Gastrocnemius medialis (tissue), 4 donors: Measurements from ENCODE around the gene PAXX. TPM values are rescaled to one million over a fixed set of nuclear protein-coding genes. Genes with fewer than 3 reads are reported as not detected.
A peak's percentile ranks its signal among the peaks of the same experiment; 100 is the strongest.

ENCODE experiments used
- ATAC-seq, 2 donors: fragments of 150-250 bp; one replicate each; pipeline ENCODE4 v1.9.1; 2016
- DNase-seq, 2 donors: peaks; one replicate each; pipeline ENCODE4 v3.0.0-alpha.2; 2019
- H3K27ac ChIP-seq, 4 donors: fragments of 200-600 bp; sonication (generic); 1 replicate in 1 of 4; 2 replicates in 3 of 4; pipeline ENCODE4 v1.5.1; 2016 to 2018; ENCODE audit warnings: mild to moderate bottlenecking in 2 of 4, moderate library complexity in 1 of 4
- H3K27me3 ChIP-seq, 3 donors: fragments of 200-600 bp; sonication (generic) in 2 of 3; 1 replicate in 1 of 3; 2 replicates in 2 of 3; pipeline versions ENCODE4 v1.5.1 to v1.6.0; 2016 to 2019; ENCODE audit warnings: mild to moderate bottlenecking in 1 of 3, moderate library complexity in 1 of 3
- H3K36me3 ChIP-seq, 2 donors: fragments of 200-600 bp; sonication (generic) in 1 of 2; one replicate each; pipeline ENCODE4 v1.5.1; 2017 to 2018
- H3K4me1 ChIP-seq, 2 donors: fragments of 200-600 bp; sonication (generic) in 1 of 2; one replicate each; pipeline ENCODE4 v1.5.1; 2016 to 2017; ENCODE audit warnings: mild to moderate bottlenecking in 2 of 2
- H3K4me3 ChIP-seq, 4 donors: fragments of 200-600 bp; sonication (generic) in 3 of 4; 1 replicate in 1 of 4; 2 replicates in 3 of 4; pipeline ENCODE4 v1.5.1; 2016 to 2019; ENCODE audit warnings: mild to moderate bottlenecking in 2 of 4
- H3K9me3 ChIP-seq, 3 donors: fragments of 200-600 bp; sonication (generic) in 2 of 3; 1 replicate in 1 of 3; 2 replicates in 2 of 3; pipeline ENCODE4 v1.5.1; 2016 to 2019
- POLR2A ChIP-seq, 2 donors: fragments of 450-650 bp; IDR thresholded peaks; one replicate each; pipeline ENCODE4 v1.6.1; 2017; ENCODE audit warnings: antibody characterized with exemption in 2 of 2, mild to moderate bottlenecking in 2 of 2, moderate library complexity in 2 of 2
- in situ Hi-C, 4 donors: fragments of 200-750 bp; cut with MboI; loops; one replicate each; pipeline versions ENCODE4 v1.15.0 to v1.8.0; 2017; ENCODE audit warnings: low sequenced_read_pairs in 4 of 4
- intact Hi-C: fragments of 100-400 bp; cut with DNase I; formaldehyde crosslinking; loops from one replicate; pipeline ENCODE4 v1.15.1; 2023; ENCODE audit warnings: low total_unique reads
- total RNA-seq, 4 donors: library from RNA; depleted of rRNA; stranded (reverse); fragments of >200 nt; gene quantifications; one replicate each; pipeline versions ENCODE4 v1.1.0 to v1.2.3, GENCODE V29; 2016
- TF ChIP-seq, protein P1 (sequence below), 5 experiments: fragments of 450-650 bp in 3 of 5; fragments of 200-600 bp in 2 of 5; sonication (generic) in 2 of 5; IDR thresholded peaks in 4 of 5; conservative IDR thresholded peaks in 1 of 5; 1 replicate in 4 of 5; 2 replicates in 1 of 5; pipeline ENCODE4 v1.5.1; 2016 to 2019; ENCODE audit warnings: antibody characterized with exemption in 5 of 5, mild to moderate bottlenecking in 3 of 5, moderate library complexity in 3 of 5

Gene PAXX
- total RNA-seq, 4 donors from 2014 or later: 10.8 to 15.6 (median 14.6) TPM

DNA sequence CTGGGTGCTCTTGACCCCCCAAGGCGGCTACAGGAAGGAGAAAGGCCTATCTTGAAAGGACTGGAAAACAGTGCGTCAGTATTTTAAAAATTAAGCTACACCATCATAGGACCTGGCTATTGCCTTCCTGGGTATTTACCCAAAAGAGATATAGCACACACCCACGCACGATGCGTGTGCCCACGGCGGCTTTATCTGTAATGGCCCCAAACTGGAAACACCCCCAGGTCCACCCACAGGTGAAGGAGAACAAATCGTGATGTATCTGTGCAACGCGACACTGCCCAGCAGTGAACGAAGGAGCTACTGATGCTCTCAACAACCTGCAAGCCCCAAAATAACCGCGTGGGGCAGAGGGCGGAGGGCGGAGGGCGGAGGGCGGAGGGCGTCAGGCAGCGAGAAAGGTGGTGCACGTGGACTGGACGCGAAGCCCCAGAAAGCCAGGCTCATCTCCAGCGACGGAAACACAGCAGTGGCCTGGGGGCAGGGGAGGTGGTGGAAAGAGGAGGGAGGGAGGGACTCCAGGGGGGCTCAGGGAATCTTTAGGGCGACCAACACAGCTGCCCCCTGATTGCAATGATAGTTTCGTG, 27.3 kb upstream of the PAXX start:
- H3K36me3 ChIP-seq: no peaks in the 10 kb centered on the region
- H3K27me3 ChIP-seq: peaks cover 0 to 6% (median 0%) of the 10 kb centered on the region in 3 donors
- intact Hi-C loops (no loop called here), in situ Hi-C loops (no loop called here)
- H3K4me1 ChIP-seq: no peaks in the 10 kb centered on the region
- no peak for ATAC-seq
- H3K9me3 ChIP-seq: no peaks in the 10 kb centered on the region
- H3K4me3 ChIP-seq: no peak overlapping the region
- TF ChIP-seq, protein P1, sequence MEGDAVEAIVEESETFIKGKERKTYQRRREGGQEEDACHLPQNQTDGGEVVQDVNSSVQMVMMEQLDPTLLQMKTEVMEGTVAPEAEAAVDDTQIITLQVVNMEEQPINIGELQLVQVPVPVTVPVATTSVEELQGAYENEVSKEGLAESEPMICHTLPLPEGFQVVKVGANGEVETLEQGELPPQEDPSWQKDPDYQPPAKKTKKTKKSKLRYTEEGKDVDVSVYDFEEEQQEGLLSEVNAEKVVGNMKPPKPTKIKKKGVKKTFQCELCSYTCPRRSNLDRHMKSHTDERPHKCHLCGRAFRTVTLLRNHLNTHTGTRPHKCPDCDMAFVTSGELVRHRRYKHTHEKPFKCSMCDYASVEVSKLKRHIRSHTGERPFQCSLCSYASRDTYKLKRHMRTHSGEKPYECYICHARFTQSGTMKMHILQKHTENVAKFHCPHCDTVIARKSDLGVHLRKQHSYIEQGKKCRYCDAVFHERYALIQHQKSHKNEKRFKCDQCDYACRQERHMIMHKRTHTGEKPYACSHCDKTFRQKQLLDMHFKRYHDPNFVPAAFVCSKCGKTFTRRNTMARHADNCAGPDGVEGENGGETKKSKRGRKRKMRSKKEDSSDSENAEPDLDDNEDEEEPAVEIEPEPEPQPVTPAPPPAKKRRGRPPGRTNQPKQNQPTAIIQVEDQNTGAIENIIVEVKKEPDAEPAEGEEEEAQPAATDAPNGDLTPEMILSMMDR (IDR thresholded peaks at IDR 0.05 in 4 of 5, conservative IDR thresholded peaks at IDR 0.05 in 1 of 5): no peak
- no peak for TF ChIP-seq POLR2A (IDR thresholded peaks at IDR 0.05)
- no peak for DNase-seq
- H3K27ac ChIP-seq: no peak overlapping the region

DNA sequence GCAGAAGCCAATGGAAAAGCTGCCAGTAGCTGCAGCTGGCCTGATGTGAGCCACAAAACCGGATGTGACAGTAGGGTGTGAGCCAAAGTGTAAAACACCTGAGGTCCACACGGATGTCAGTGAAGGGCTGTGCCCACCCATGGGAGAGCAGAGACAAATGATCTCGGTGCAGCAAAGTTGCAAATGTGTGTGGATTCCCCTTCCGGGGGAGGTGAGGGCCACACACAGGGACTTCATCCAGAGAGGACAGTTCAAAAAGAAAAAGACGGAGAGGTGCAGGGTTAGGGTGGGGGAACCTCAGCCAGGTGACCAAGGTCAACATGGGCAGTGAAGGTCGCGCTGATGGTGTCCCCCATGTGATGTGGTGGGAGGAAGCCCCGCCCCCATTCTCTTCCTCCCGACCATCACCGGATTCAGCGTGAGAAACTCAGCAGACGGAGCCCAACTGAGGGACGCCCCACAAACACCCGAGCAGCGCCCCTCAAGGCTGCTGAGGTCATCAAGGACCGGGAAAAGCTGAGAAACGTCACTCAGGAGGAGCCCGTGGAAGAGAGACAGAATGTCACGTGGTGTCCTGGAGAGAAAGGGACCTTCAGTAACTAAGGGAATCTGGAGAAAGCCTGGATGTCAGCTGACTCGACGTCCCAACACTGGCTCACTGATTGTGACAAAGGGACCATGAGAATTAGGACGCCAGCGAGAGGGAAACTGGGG, 26.3 kb upstream of the PAXX start:
- ATAC-seq (peak in 1 of 2 donors; percentile 48), DNase-seq (no peak)
- no peak overlapping the region for H3K4me3 ChIP-seq
- no peak for TF ChIP-seq POLR2A (IDR thresholded peaks at IDR 0.05)
- TF ChIP-seq, protein P1 (IDR thresholded peaks at IDR 0.05 in 4 of 5, conservative IDR thresholded peaks at IDR 0.05 in 1 of 5): no peak
- H3K9me3 ChIP-seq: no peaks in the 10 kb centered on the region
- H3K36me3 ChIP-seq: no peaks in the 10 kb centered on the region
- in situ Hi-C loops (no loop called here), intact Hi-C loops (no loop called here)
- peaks cover 0 to 6% (median 0%) of the 10 kb centered on the region in 3 donors for H3K27me3 ChIP-seq
- H3K27ac ChIP-seq: no peak overlapping the region
- H3K4me1 ChIP-seq: no peaks in the 10 kb centered on the region

DNA sequence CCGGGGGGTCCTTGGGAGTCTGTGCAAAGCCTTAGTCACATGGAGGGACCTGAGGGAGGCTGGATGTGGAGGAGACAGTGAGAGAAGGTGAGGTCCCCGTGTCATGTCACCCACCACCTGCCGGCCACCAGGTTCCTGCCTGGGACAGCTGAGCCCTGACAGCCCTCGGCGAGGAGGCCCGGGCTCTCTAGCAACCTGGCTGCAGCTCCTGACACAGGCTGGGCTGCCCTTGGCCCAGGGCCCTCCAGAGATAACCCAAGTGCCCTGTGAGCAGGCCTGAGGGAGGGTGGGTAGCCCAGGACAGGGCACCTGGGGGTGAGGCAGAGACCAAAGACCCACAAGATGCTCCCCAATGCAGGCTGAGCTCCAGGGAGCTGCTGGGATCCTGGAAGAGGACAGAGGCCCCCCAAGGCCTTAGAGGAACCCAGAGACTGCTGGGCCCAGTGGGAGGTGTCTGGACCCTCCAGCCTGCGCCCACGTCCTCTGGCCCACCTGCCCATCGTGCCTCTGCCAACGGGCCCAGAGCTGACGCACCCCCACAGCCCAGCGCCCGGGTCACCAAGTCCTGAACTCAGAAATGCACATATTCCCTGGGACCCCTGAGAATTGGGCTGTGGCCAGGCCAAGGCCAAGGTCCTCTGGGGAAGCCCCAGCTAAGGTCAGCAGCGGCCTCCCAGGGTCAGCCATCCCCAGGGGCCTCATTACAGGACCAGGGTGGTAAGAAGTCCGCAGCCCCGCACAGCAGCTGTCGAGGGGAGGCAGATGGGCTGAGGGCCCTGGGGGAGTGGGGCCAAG, 23.7 kb upstream of the PAXX start:
- ATAC-seq (no peak), DNase-seq (no peak)
- in situ Hi-C loops (no loop called here), intact Hi-C loops (no loop called here)
- no peak for TF ChIP-seq POLR2A (IDR thresholded peaks at IDR 0.05)
- TF ChIP-seq, protein P1 (IDR thresholded peaks at IDR 0.05 in 4 of 5, conservative IDR thresholded peaks at IDR 0.05 in 1 of 5): no peak
- peaks cover 0 to 6% (median 0%) of the 10 kb centered on the region in 3 donors for H3K27me3 ChIP-seq
- H3K4me1 ChIP-seq: no peaks in the 10 kb centered on the region
- no peaks in the 10 kb centered on the region for H3K9me3 ChIP-seq
- no peak overlapping the region for H3K4me3 ChIP-seq
- no peaks in the 10 kb centered on the region for H3K36me3 ChIP-seq
- no peak overlapping the region for H3K27ac ChIP-seq

DNA sequence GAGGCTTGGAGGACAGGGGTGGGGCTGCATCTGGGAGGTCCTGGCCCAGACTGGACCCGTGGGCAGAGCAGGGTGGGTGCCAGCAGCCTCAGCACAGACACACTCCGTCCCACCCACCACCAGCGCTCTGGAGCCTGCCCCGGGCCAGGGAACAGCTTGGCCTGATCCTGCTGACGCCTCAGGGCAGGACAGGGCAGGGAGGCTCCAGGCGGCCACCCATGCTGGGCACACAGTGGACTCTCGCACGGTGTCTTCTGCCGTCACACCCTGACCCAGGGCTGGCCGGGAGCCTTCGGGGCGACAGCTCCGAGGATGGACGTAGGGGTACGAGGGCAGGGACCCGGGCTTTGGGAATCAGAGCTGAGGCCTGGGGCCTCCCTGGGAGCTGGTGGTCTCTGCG, 23.1 kb upstream of the PAXX start:
- in situ Hi-C loops: no loop called here
- Histone ChIP-seq H3K36me3 (no peaks in the 10 kb centered on the region), H3K27me3 (peaks cover 0 to 6% (median 0%) of the 10 kb centered on the region in 3 donors), H3K27ac (no peak overlapping the region), H3K4me3 (no peak overlapping the region), H3K9me3 (no peaks in the 10 kb centered on the region), H3K4me1 (no peaks in the 10 kb centered on the region)
- intact Hi-C loops: no loop called here
- TF ChIP-seq POLR2A (IDR thresholded peaks at IDR 0.05): no peak
- TF ChIP-seq, protein P1 (IDR thresholded peaks at IDR 0.05 in 4 of 5, conservative IDR thresholded peaks at IDR 0.05 in 1 of 5): no peak
- no peak for DNase-seq
- ATAC-seq: no peak
